Naive thymus-derived CD4-positive, alpha-beta T cell (primary cell): ENCODE data around the gene ROGDI. TPM values are rescaled to one million over a fixed set of nuclear protein-coding genes. Genes with fewer than 3 reads are reported as not detected.
A peak's percentile ranks its signal among the peaks of the same experiment; 100 is the strongest.

Experiments used
- ATAC-seq: fragments of 150-1000 bp; cut with Tn5 transposase; 2 replicates; pipeline ENCODE4 v1.10.0; 2021; ENCODE audit warnings: mild to moderate bottlenecking, moderate library complexity
- CTCF ChIA-PET: fragments of 350-600 bp; sonication (Branson Sonifier 250); formaldehyde crosslinking; loops from one replicate; lab custom pipeline; 2021; ENCODE audit warnings: antibody characterized with exemption; lab: Charles Lee
- POLR2A ChIA-PET: fragments of 350-600 bp; sonication (Branson Sonifier 250); formaldehyde crosslinking; loops from one replicate; lab custom pipeline; 2021; ENCODE audit warnings: antibody characterized with exemption, inconsistent platforms; lab: Charles Lee
- DNase-seq, 9 donors: peaks; one replicate each; pipeline versions ENCODE4 v3.0.0 to v3.0.0-alpha.2; 2020 to 2022; ENCODE audit warnings: mixed read lengths in 1 of 9
- H3K27ac ChIP-seq: one replicate; pipeline ENCODE4 v1.7.0; 2013; ENCODE audit warnings: mild to moderate bottlenecking, low read depth, low read length, moderate library complexity
- H3K27me3 ChIP-seq, 2 donors: one replicate each; pipeline ENCODE4 v1.7.0; 2013; ENCODE audit warnings: low read length in 2 of 2, mild to moderate bottlenecking in 2 of 2, moderate library complexity in 2 of 2; ENCODE audit not compliant: control insufficient read depth in 2 of 2, insufficient read depth in 2 of 2
- H3K36me3 ChIP-seq, 3 experiments: 1 replicate in 2 of 3; 2 replicates in 1 of 3; pipeline ENCODE4 v1.7.0; 2013; ENCODE audit warnings: low read length in 3 of 3, mild to moderate bottlenecking in 3 of 3, moderate library complexity in 1 of 3; ENCODE audit not compliant: insufficient read depth in 3 of 3, control insufficient read depth in 2 of 3
- H3K4me1 ChIP-seq, 2 donors: one replicate each; pipeline ENCODE4 v1.7.0; 2013; ENCODE audit warnings: low read length in 2 of 2, mild to moderate bottlenecking in 2 of 2, moderate library complexity in 1 of 2; ENCODE audit not compliant: control insufficient read depth in 2 of 2, insufficient read depth in 2 of 2
- H3K4me3 ChIP-seq: 2 replicates; pipeline ENCODE4 v1.7.0; 2013; ENCODE audit warnings: mild to moderate bottlenecking, low read length
- H3K9me3 ChIP-seq, 3 experiments: 1 replicate in 2 of 3; 2 replicates in 1 of 3; pipeline ENCODE4 v1.7.0; 2013; ENCODE audit warnings: low read length in 3 of 3; ENCODE audit not compliant: control insufficient read depth in 2 of 3
- H3K27ac Mint-ChIP-seq, 9 donors: one replicate each; pipeline ENCODE4 v1.8.0; 2020 to 2022; ENCODE audit warnings: mixed read lengths in 9 of 9, mild to moderate bottlenecking in 8 of 9, moderate library complexity in 5 of 9, inconsistent platforms in 2 of 9
- H3K27me3 Mint-ChIP-seq, 5 donors: one replicate each; pipeline ENCODE4 v1.8.0; 2021 to 2022; ENCODE audit warnings: mixed read lengths in 5 of 5, mild to moderate bottlenecking in 1 of 5
- H3K36me3 Mint-ChIP-seq, 5 donors: one replicate each; pipeline ENCODE4 v1.8.0; 2020 to 2022; ENCODE audit warnings: mixed read lengths in 5 of 5, mild to moderate bottlenecking in 3 of 5, inconsistent platforms in 1 of 5
- H3K4me1 Mint-ChIP-seq, 7 donors: one replicate each; pipeline ENCODE4 v1.8.0; 2020 to 2022; ENCODE audit warnings: mixed read lengths in 7 of 7, mild to moderate bottlenecking in 3 of 7, inconsistent platforms in 1 of 7
- H3K4me3 Mint-ChIP-seq, 10 donors: one replicate each; pipeline ENCODE4 v1.8.0; 2020 to 2022; ENCODE audit warnings: mild to moderate bottlenecking in 10 of 10, mixed read lengths in 10 of 10, moderate library complexity in 6 of 10, inconsistent platforms in 2 of 10
- H3K9me3 Mint-ChIP-seq, 11 donors: one replicate each; pipeline ENCODE4 v1.8.0; 2020 to 2022; ENCODE audit warnings: mixed read lengths in 11 of 11, mild to moderate bottlenecking in 4 of 11, inconsistent platforms in 1 of 11, moderate library complexity in 1 of 11
- intact Hi-C, 2 donors: fragments of 100-400 bp; cut with micrococcal nuclease; formaldehyde crosslinking; loops; one replicate each; pipeline ENCODE4 v1.15.1; 2023
- polyA plus RNA-seq, 2 donors: library from polyadenylated mRNA; unstranded; fragments of 300-500 nt; fragmentation: Illumina TruSeq; gene quantifications; one replicate each; pipeline ENCODE4 v1.2.3, GENCODE V29; 2021
- total RNA-seq, 6 experiments: library from RNA in 5 of 6; stranded (reverse) in 5 of 6; gene quantifications; 1 replicate in 5 of 6; 2 replicates in 1 of 6; pipeline ENCODE4 v1.2.3 and lab custom pipeline; 2021 to 2026

Gene ROGDI
- total and polyA plus RNA-seq, 7 experiments from 2014 or later, result 7.4 to 29.0 (median 8.6) TPM

GRCh38 chr16:4825196-4825595, 22.8 kb upstream of the ROGDI start:
- Mint-ChIP-seq H3K9me3 (no peaks in the 10 kb centered on the region), H3K4me3 (no peak overlapping the region), H3K27me3 (no peaks in the 10 kb centered on the region), H3K4me1 (peaks cover 0 to 8% (median 0%) of the 10 kb centered on the region in 7 donors), H3K27ac (no peak overlapping the region), H3K36me3 (peaks cover 7 to 35% (median 14%) of the 10 kb centered on the region in 5 donors)
- no peak overlapping the region for H3K27ac ChIP-seq
- ChIA-PET CTCF (no interaction called here), POLR2A (interaction anchor here (0.6 kb wide), 1 partner anchor 24 kb away, joined by 4 read pairs; no protein-coding TSS in a partner anchor)
- no peaks in the 10 kb centered on the region for H3K9me3 ChIP-seq
- peaks cover 5 to 91% (median 26%) of the 10 kb centered on the region in 3 experiments for H3K36me3 ChIP-seq
- no peak overlapping the region for H3K4me3 ChIP-seq
- no peaks in the 10 kb centered on the region for H3K4me1 ChIP-seq
- ATAC-seq (no peak), DNase-seq (no peak)
- no peaks in the 10 kb centered on the region for H3K27me3 ChIP-seq
- intact Hi-C loops, result no loop called here

- H3K4me1 ChIP-seq, result no peaks in the 10 kb centered on the region
- no peaks in the 10 kb centered on the region for H3K27me3 ChIP-seq
- Mint-ChIP-seq H3K27ac (peak overlapping the region in 1 of 9 donors; percentile 19), H3K4me1 (peaks cover 0 to 8% (median 0%) of the 10 kb centered on the region in 7 donors), H3K36me3 (peaks cover 7 to 37% (median 20%) of the 10 kb centered on the region in 5 donors), H3K27me3 (no peaks in the 10 kb centered on the region), H3K9me3 (no peaks in the 10 kb centered on the region), H3K4me3 (no peak overlapping the region)
- no peak overlapping the region for H3K27ac ChIP-seq
- H3K9me3 ChIP-seq, result no peaks in the 10 kb centered on the region
- intact Hi-C loops, result no loop called here
- peaks cover 11 to 84% (median 16%) of the 10 kb centered on the region in 3 experiments for H3K36me3 ChIP-seq
- POLR2A ChIA-PET, result no interaction called here
- CTCF ChIA-PET, result interaction anchor here (0.6 kb wide), 1 partner anchor 12 kb away, joined by 3 read pairs; no protein-coding TSS in a partner anchor
- H3K4me3 ChIP-seq, result no peak overlapping the region
- no peak for DNase-seq
- ATAC-seq, result no peak
Observed at GRCh38 chr16:4820652-4821051, 18.2 kb upstream of the ROGDI start.

GRCh38 chr16:4814542-4815173, 12.2 kb upstream of the ROGDI start:
- peak overlapping the region in 1 of 9 donors; percentile 52 for H3K27ac Mint-ChIP-seq
- Histone ChIP-seq H3K4me3 (no peak overlapping the region), H3K36me3 (peaks cover 0 to 79% (median 18%) of the 10 kb centered on the region in 3 experiments), H3K4me1 (no peaks in the 10 kb centered on the region), H3K27ac (no peak overlapping the region), H3K27me3 (no peaks in the 10 kb centered on the region), H3K9me3 (no peaks in the 10 kb centered on the region)
- intact Hi-C loops, result no loop called here
- no peaks in the 10 kb centered on the region for H3K9me3 Mint-ChIP-seq
- H3K4me3 Mint-ChIP-seq, result no peak overlapping the region
- peaks cover 0 to 49% (median 16%) of the 10 kb centered on the region in 5 donors for H3K36me3 Mint-ChIP-seq
- H3K4me1 Mint-ChIP-seq, result peaks cover 0 to 3% (median 0%) of the 10 kb centered on the region in 7 donors
- no peak for DNase-seq
- ATAC-seq, result no peak
- no peaks in the 10 kb centered on the region for H3K27me3 Mint-ChIP-seq
- ChIA-PET POLR2A (interaction anchor here (0.6 kb wide), 1 partner anchor 46 kb away, joined by 3 read pairs; no protein-coding TSS in a partner anchor), CTCF (no interaction called here)

GRCh38 chr16:4814046-4814445, 11.6 kb upstream of the ROGDI start:
- ATAC-seq (no peak), DNase-seq (no peak)
- peaks cover 0 to 3% (median 0%) of the 10 kb centered on the region in 7 donors for H3K4me1 Mint-ChIP-seq
- H3K27me3 Mint-ChIP-seq, result no peaks in the 10 kb centered on the region
- H3K4me3 ChIP-seq, result no peak overlapping the region
- no peaks in the 10 kb centered on the region for H3K4me1 ChIP-seq
- H3K27ac ChIP-seq, result no peak overlapping the region
- no peaks in the 10 kb centered on the region for H3K9me3 Mint-ChIP-seq
- no peaks in the 10 kb centered on the region for H3K9me3 ChIP-seq
- peaks cover 0 to 49% (median 16%) of the 10 kb centered on the region in 5 donors for H3K36me3 Mint-ChIP-seq
- no peaks in the 10 kb centered on the region for H3K27me3 ChIP-seq
- ChIA-PET POLR2A (no interaction called here), CTCF (no interaction called here)
- H3K4me3 Mint-ChIP-seq, result no peak overlapping the region
- intact Hi-C loops, result no loop called here
- peak overlapping the region in 1 of 9 donors; percentile 52 for H3K27ac Mint-ChIP-seq
- H3K36me3 ChIP-seq, result peaks cover 0 to 80% (median 18%) of the 10 kb centered on the region in 3 experiments

GRCh38 chr16:4813251-4814003, 11.0 kb upstream of the ROGDI start:
- Mint-ChIP-seq H3K27ac (peak overlapping the region in 1 of 9 donors; percentile 49), H3K9me3 (no peaks in the 10 kb centered on the region)
- peaks cover 0 to 80% (median 18%) of the 10 kb centered on the region in 3 experiments for H3K36me3 ChIP-seq

GRCh38 chr16:4811773-4812172, 9.3 kb upstream of the ROGDI start:
- CTCF ChIA-PET, result no interaction called here
- no peaks in the 10 kb centered on the region for H3K9me3 Mint-ChIP-seq
- peak overlapping the region in 1 of 9 donors; percentile 49 for H3K27ac Mint-ChIP-seq
- intact Hi-C loops, result no loop called here
- DNase-seq, result no peak
- Histone ChIP-seq H3K4me3 (no peak overlapping the region), H3K27me3 (no peaks in the 10 kb centered on the region), H3K27ac (no peak overlapping the region), H3K9me3 (no peaks in the 10 kb centered on the region), H3K36me3 (peaks cover 0 to 78% (median 19%) of the 10 kb centered on the region in 3 experiments), H3K4me1 (no peaks in the 10 kb centered on the region)
- H3K36me3 Mint-ChIP-seq, result peaks cover 5 to 49% (median 12%) of the 10 kb centered on the region in 5 donors
- H3K4me1 Mint-ChIP-seq, result peaks cover 0 to 2% (median 0%) of the 10 kb centered on the region in 7 donors
- POLR2A ChIA-PET, result no interaction called here
- no peaks in the 10 kb centered on the region for H3K27me3 Mint-ChIP-seq
- no peak overlapping the region for H3K4me3 Mint-ChIP-seq
- ATAC-seq, result no peak

More at GRCh38 chr16:4813251-4814003, 11.0 kb upstream of the ROGDI start:
- no peaks in the 10 kb centered on the region for H3K27me3 ChIP-seq
- no peak overlapping the region for H3K27ac ChIP-seq
- ChIA-PET CTCF (no interaction called here), POLR2A (no interaction called here)
- Mint-ChIP-seq H3K36me3 (peaks cover 0 to 45% (median 12%) of the 10 kb centered on the region in 5 donors), H3K4me1 (peaks cover 0 to 2% (median 0%) of the 10 kb centered on the region in 7 donors), H3K4me3 (no peak overlapping the region), H3K27me3 (no peaks in the 10 kb centered on the region)
- H3K9me3 ChIP-seq, result no peaks in the 10 kb centered on the region
- no peak overlapping the region for H3K4me3 ChIP-seq
- no peak for ATAC-seq
- intact Hi-C loops, result no loop called here
- DNase-seq, result no peak
- H3K4me1 ChIP-seq, result no peaks in the 10 kb centered on the region
